Inferior parietal cortex (tissue), 1 donor: ENCODE data around the gene FBXL13.
"Not testable (repeated sequence)": the region's sequence is repeated elsewhere in the genome, so short reads cannot be mapped to it uniquely, and the experiment has no call there.

ENCODE experiments used
- DNase-seq: peaks from one replicate; pipeline ENCODE4 v3.0.0-alpha.2; 2016; ENCODE audit errors: extremely low spot score

FBXL13 gene

GRCh38 chr7:103074519-103075336, at the start of gene FBXL13, which contains the start of gene ARMC10:
Gene FBXL13 (minus strand): TSS chr7:103074796.
Gene ARMC10 (plus strand): TSS chr7:103075140. CDS start chr7:103075273, 133 bp downstream.
- DNase-seq, result peak; percentile 89

DNA sequence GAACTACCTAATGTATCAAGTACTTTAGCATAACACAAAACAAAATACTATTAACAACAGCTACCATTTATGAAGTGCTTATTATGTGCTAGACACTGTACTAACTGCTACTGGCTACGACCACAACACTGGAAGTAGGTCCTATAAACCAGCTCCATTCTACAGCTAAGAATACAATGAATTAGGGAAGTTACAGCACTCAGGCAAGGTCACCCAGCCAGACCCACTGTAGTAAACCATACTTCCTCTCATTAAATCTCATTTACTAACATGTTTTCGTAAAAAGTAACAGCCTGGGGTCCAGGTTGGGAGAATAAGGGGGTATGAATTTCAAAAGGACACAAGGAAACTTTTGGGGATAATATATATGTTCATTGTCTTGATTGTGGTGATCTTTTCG, 48.9 kb upstream of the FBXL13 start:
- no peak for DNase-seq

- DNase-seq, result no peak
Observed at GRCh38 chr7:103121641-103122040, 47.0 kb upstream of the FBXL13 start.

GRCh38 chr7:103120362-103120761, 45.8 kb upstream of the FBXL13 start:
- DNase-seq, result no peak

DNA sequence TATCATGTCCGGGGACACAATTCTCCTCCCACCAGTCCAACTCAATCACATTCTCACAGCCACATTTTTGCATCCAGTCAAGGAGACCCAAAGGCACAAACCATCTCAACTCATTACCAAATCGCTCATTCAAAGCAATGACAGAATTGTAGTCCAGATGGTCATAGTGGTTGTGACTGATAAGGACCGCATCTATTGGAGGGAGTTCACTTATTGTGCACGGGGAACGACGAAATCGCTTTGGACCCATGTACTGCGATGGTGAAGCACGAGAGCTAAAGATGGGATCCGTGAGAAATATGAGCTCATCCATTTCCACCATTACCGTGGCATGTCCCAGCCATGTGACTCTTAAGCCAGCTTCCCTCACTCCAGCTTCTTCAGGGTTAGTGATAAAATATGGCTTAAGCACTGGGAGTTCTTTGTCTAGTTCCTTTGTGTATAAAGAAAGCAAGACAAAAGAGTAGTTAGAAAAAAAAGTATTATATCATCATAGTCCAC, 45.2 kb upstream of the FBXL13 start:
- DNase-seq, result no peak

- no peak for DNase-seq
Observed at GRCh38 chr7:103117465-103117864, 42.9 kb upstream of the FBXL13 start.

GRCh38 chr7:103116991-103117390, 42.4 kb upstream of the FBXL13 start:
- DNase-seq, result peak; percentile 68

DNA sequence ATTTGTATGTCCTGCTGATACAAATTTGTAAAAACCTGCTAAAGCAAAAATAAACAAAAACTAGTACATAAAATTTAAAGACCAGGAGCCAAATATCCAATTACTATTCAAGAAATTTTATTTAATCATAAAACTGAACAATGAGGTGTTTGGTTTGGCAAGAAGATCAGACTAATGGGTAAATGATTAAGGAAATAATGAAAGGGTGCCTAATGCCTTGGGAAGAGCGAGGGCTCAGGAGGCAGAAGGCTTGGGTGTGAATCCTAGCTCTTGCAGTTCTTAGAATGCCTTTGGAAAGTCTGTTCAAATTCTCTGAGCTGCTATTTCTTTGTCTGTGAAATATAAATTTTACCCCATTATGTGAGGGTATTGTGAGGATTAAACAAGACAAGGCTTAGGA, 41.9 kb upstream of the FBXL13 start:
- DNase-seq, result no peak

GRCh38 chr7:103115771-103116170, 41.2 kb upstream of the FBXL13 start:
- no peak for DNase-seq

DNA sequence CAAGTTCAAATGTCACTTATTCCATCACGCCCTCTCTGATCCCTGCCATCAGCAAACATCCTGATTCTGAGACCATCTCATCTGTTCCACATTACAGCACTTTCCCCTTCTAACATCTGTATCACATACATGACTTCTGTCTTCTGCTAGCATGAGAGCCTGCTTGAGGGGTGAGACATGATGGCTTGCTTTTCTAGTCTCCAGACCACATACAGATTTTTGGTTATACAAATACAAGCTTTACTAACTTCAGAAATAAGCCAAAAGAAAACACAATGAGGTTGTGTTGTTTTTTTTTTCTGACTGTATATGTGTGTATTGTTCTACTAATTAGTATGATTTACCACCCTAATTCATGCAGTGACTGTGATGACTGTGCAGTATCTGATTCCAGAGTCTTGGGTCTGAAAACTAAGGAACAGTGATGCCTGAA, 40.0 kb upstream of the FBXL13 start:
- DNase-seq, result no peak

DNA sequence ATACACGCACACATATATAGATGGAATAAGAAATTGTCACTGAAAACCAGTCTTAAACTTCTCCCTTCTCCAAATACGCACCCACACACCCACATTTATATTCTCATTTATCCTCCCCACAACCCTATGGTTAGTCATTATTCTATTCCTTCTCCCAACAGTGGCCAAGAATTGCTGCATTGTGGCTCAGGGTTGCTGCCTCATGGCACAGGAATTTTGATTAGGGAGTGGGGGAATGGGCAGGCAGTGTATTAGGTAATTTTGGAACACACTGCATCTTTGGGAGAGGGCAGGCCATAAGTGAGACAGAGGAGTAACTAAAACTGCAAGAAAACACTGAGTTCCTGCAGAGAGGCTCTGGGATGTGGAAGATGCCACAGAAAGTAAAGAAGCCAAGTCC, 38.6 kb upstream of the FBXL13 start:
- DNase-seq, result no peak

DNA sequence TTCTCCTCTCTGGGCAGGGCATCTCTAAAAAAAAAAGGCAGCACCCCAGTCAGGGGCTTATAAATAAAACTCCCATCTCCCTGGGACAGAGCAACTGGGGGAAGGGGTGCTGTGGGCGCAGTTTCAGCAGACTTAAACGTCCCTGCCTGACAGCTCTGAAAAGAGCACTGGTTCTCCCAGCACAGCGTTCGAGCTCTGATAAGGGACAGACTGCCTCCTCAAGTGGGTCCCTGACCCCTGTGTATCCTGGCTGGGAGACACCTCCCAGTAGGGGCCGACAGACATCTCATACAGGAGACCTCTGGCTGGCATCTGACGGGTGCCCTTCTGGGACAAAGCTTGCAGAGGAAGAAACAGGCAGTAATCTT, 32.1 kb upstream of the FBXL13 start:
- not testable (repeated sequence) for DNase-seq

DNA sequence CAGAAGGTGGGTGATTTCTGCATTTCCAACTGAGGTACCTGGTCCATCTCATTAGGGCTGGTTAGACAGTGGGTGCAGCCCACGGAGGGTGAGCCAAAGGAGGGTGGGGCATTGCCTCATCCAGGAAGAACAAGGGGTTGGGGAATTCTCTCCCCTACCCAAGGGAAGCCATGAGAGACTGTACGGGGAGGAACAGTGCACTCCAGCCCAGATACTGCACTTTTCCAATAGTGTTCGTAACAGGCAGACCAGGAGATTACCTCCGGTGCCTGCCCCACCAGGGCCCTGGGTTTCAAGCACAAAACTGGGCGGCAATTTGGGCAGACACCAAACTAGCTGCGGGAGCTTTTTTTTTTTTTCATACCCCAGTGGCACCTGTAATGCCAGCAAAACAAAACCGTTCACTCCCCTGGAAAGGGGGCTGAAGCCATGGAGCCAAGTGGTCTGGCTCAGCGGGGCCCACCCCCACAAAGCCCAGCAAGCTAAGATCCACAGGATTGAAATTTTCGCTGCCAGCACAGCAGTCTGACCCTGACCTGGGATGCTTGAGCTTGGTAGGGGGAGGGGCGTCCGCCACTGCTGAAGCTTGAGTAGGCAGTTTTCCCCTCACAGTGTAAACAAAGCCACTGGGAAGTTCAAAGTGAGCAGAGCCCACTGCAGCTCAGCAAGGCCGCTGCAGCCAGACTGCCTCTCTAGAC, 31.6 kb upstream of the FBXL13 start:
- no peak for DNase-seq

DNA sequence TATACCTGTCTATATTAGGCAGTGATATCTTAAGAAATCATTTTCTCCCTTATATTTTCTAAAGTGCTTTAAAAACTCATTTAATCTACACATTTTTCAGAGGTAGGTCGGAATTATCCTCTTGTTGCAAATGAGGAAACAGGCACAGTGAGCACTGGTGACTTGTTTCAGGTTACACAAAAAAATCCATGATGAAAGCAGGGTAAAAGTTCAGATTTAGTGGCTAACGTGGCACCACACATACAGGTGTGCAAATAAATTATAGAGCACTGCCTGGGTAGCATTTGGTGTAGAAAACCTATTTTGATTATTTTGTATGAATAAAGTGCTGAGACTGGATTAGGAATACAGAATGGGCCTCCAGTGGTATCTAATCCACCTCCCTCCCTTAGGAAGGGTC, 26.9 kb upstream of the FBXL13 start:
- DNase-seq, result no peak

DNA sequence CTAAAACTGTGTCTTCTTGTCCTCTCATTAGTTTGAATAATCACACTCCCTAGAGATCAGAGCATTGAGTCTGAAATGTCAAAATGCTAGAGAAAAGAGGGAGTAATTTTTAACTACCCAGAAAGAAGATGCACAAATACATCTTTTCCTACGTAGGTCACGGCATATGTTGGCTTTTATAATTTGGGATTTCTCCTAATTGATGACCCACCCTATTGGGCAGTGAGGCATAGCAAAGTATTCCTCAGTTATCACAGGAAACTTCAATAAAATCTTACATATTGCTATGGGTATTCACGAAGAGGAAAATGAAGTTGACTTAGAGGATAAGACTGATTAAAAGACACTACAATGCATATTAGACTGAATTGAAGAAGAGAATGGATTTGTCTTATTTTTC, 25.8 kb upstream of the FBXL13 start:
- no peak for DNase-seq

- DNase-seq, result no peak
Observed at GRCh38 chr7:103097041-103097440, 22.4 kb upstream of the FBXL13 start.

DNA sequence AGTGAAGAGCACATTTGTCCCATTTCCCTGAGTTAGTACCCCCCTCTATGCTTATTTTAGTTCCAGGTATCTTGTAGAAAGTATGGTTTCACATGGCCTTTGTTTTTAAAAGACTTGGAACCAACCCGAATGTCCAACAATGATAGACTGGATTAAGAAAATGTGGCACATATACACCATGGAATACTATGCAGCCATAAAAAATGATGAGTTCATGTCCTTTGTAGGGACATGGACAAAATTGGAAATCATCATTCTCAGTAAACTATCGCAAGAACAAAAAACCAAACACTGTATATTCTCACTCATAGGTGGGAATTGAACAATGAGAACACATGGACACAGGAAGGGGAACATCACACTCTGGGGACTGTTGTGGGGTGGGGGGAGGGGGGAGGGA, 21.0 kb upstream of the FBXL13 start:
- not testable (repeated sequence) for DNase-seq

DNA sequence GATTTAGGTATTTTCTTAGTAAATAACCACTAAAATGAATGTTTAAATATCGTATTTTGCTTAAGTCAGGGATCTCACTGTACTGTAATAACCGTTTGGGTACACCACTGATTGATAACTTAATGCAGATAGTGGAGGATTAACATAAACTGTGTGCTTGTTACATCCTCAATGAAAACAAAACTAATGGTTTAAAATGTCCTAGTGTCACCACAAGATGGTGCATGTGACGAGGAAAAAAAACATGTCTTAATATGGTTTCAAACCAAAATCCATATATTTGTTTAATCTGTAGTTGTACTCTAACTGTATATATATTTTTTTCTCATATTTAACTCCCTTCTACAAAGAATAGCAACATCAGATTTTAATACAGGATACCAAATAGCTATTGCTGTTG, 19.5 kb upstream of the FBXL13 start:
- DNase-seq, result peak; percentile 74

DNA sequence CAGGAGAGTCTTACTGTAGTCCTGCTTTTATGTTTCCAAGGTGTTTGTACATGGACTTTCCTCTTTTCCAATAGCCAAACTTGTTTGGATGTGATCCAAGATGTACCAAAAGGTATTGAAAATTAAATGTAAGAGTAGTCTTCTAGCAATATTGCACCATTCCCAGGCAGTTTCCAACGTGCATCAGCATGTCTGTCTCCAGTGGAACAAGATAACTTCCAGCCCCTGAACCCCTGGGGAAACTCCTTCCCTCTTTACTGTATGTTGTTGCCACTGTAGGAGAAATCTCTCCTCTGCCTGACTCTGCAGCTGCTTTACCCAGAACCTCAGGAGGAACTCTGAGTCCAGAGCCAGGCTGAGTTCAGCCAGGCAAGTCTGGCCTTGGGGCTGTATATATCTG, 18.8 kb upstream of the FBXL13 start:
- DNase-seq, result no peak

DNA sequence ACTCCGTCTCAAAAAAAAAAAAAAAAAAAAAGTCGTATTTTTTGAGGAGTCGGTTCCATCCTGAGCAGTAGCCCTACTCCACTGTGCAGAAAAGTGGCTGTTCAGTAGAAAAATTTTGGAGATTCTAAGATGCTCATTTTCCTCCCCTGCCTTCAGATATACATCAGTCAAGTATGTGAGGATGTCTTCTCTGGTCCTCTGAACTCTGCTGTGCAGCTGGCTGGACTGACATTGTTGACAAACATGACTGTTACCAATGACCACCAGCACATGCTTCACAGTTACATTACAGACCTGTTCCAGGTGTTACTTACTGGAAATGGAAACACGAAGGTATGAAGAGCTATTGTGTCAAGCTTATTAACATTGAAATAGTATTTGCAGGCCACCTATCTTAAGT, 17.7 kb upstream of the FBXL13 start:
- DNase-seq, result not testable (repeated sequence)

GRCh38 chr7:103083210-103083609, 8.6 kb upstream of the FBXL13 start:
- no peak for DNase-seq

GRCh38 chr7:103082497-103082896, 7.9 kb upstream of the FBXL13 start:
- no peak for DNase-seq

DNA sequence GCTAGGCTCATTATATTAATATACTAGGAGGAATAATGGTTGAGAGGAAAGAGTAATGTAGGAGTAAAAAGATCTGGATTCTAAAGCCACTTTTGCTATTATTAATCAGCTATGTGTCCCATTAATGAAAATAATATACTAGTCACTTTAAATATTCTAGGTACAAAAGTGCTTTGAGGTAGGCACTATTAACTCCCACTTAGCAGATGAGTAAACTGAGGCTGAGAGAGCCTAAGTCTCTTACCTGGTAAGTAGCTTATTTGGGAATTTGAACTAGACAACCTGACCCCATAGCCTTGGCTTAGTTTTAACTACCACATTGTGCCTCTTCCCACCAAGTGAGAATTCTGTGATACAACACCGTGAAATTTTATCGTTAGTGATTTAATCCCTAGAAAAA, 6.3 kb upstream of the FBXL13 start:
- DNase-seq, result no peak
